ENCODE results near the gene BRIP1. TPM values are rescaled to one million over a fixed set of nuclear protein-coding genes. Genes with fewer than 3 reads are reported as not detected.

The BRIP1 gene
- total RNA-seq, 1 experiment from 2014 or later, result 20.2 TPM

- H2BK12ac ChIP-seq (ENCODE audit: insufficient read length, low read depth, low read length), result no peak overlapping the region
- no peaks in the 10 kb centered on the region for H3K4me1 Mint-ChIP-seq
- no peak overlapping the region for H2AFZ ChIP-seq (ENCODE audit: low read length)
- no peak overlapping the region for H3K56ac ChIP-seq (ENCODE audit: insufficient read length, low read depth, low read length)
- H3K4ac ChIP-seq (ENCODE audit: low read depth, low read length), result no peak overlapping the region
- H3K27ac Mint-ChIP-seq, result no peak overlapping the region
- no peaks in the 10 kb centered on the region for H3K23me2 ChIP-seq (ENCODE audit: insufficient read length, low read depth, low read length, poor library complexity, severe bottlenecking)
- no peak for TF ChIP-seq CTCF (conservative IDR thresholded peaks at IDR 0.05)
- no peaks in the 10 kb centered on the region for H3K9me3 Mint-ChIP-seq
- H4K20me1 ChIP-seq (ENCODE audit: control insufficient read depth, insufficient read depth, insufficient read length), result no peaks in the 10 kb centered on the region
- H3T11ph ChIP-seq (ENCODE audit: low read length), result no peak overlapping the region
- no peak overlapping the region for H4K5ac ChIP-seq (ENCODE audit: insufficient read length, low read depth, low read length)
- no peaks in the 10 kb centered on the region for H3K79me2 ChIP-seq (ENCODE audit: insufficient read depth, low read length)
- H2BK15ac ChIP-seq (ENCODE audit: low read depth, low read length), result no peak overlapping the region
- H2AK5ac ChIP-seq (ENCODE audit: insufficient read length, low read length), result no peak overlapping the region
- H2BK5ac ChIP-seq (ENCODE audit: insufficient read length, low read length), result no peak overlapping the region
- H3K9me3 ChIP-seq (ENCODE audit: control insufficient read depth, low read depth, low read length), result no peaks in the 10 kb centered on the region
- H3K23ac ChIP-seq (ENCODE audit: insufficient read length, low read depth, low read length), result no peak overlapping the region
- no peak overlapping the region for H4K8ac ChIP-seq (replicated peaks; ENCODE audit: insufficient read length, low read depth, low read length)
- no peak for DNase-seq
- H3K9ac ChIP-seq (ENCODE audit: extremely low read depth, insufficient read length, low read length), result no peak overlapping the region
- no peak overlapping the region for H4K91ac ChIP-seq (ENCODE audit: insufficient read length, low read depth, low read length)
- no peak overlapping the region for H3K18ac ChIP-seq (ENCODE audit: insufficient read length, low read depth, low read length)
- H3K27me3 ChIP-seq (ENCODE audit: insufficient read depth, low read length), result no peaks in the 10 kb centered on the region
- H2BK120ac ChIP-seq (ENCODE audit: low read depth, low read length, poor library complexity, severe bottlenecking), result no peak overlapping the region
- H3K4me3 Mint-ChIP-seq, result no peak overlapping the region
- H3K14ac ChIP-seq (ENCODE audit: insufficient read depth, low read length), result no peak overlapping the region
- no peaks in the 10 kb centered on the region for H3K27me3 Mint-ChIP-seq (ENCODE audit: low read depth)
- no peak overlapping the region for H2BK20ac ChIP-seq (ENCODE audit: low read depth, low read length, poor library complexity, severe bottlenecking)
- H3K36me3 Mint-ChIP-seq (ENCODE audit: insufficient read depth in 1 of 3, low read depth in 3 of 3), result peaks cover 8 to 63% (median 53%) of the 10 kb centered on the region in 3 experiments; a peak in 6 of 7 replicates
- no peak overlapping the region for H3K27ac ChIP-seq (ENCODE audit: insufficient read length, low read depth, low read length)
- H3K4me1 ChIP-seq (ENCODE audit: insufficient read depth, low read length), result no peaks in the 10 kb centered on the region
- WGBS (ENCODE audit: extremely low coverage, insufficient read length, low lambda C conversion rate), result no CpG with 5 or more reads among the region's 1 CpG
- no peak overlapping the region for H3K4me2 ChIP-seq (ENCODE audit: insufficient read depth, insufficient read length, low read length)
- peaks cover 4% of the 10 kb centered on the region for H3K79me1 ChIP-seq (ENCODE audit: insufficient read depth, low read depth, low read length, poor library complexity, severe bottlenecking)
These were observed 7.3 kb downstream of the BRIP1 start for GRCh38 chr17:61856035-61856434.
